HCT116 (cell line): ENCODE data around the gene GTPBP1. TPM values are rescaled to one million over a fixed set of nuclear protein-coding genes. Genes with fewer than 3 reads are reported as not detected.

ENCODE experiments used
- ATAC-seq: fragments of 200-7000 bp; cut with Tn5 transposase; 2 replicates; pipeline ENCODE4 v1.9.1; 2020; ENCODE audit warnings: mild to moderate bottlenecking, moderate library complexity
- BruUV-seq: library from RNA; stranded (reverse); fragments of 400-500 nt; replicated peaks from 2 replicates; lab custom pipeline; 2021; lab: Mats Ljungman, UMichigan
- CTCF ChIA-PET: fragments of 300-600 bp; sonication (Branson Sonifier 250); formaldehyde crosslinking; loops from one replicate; lab custom pipeline; 2021; ENCODE audit warnings: antibody characterized with exemption; lab: Charles Lee
- POLR2A ChIA-PET: fragments of 300-600, 350-600 bp; sonication (Branson Sonifier 250); formaldehyde crosslinking; loops from one replicate; lab custom pipeline; 2021; ENCODE audit warnings: antibody characterized with exemption; lab: Charles Lee
- RAD21 ChIA-PET, 2 experiments: fragments of 300-600 bp; sonication (Branson Sonifier 250); formaldehyde crosslinking; loops; one replicate each; lab custom pipeline; 2023; ENCODE audit warnings: low total read pairs in 2 of 2; ENCODE audit not compliant: uncharacterized antibody in 2 of 2, unreplicated experiment in 2 of 2, low non-redundant PET in 1 of 2; lab: Charles Lee
- DNase-seq: peaks from one replicate; pipeline ENCODE4 v3.0.0-alpha.2; 2010; ENCODE audit warnings: low read depth, low spot score
- H2AFZ ChIP-seq: fragments of 200-600 bp; shearing (Covaris generic), sonication (generic); 2 replicates; pipeline ENCODE4 v1.6.1; 2017; ENCODE audit warnings: low read depth, mixed run types, mixed read lengths, antibody characterized with exemption, low read length; ENCODE audit not compliant: poor library complexity, severe bottlenecking
- H3K27ac ChIP-seq: 2 replicates; pipeline ENCODE4 v1.5.1; 2012; ENCODE audit warnings: low read depth, low read length
- H3K27me3 ChIP-seq: fragments of 200-600 bp; sonication (generic); 2 replicates; pipeline ENCODE4 v1.6.1; 2016; ENCODE audit warnings: mixed run types, low read length, mixed read lengths; ENCODE audit not compliant: insufficient read depth
- H3K36me3 ChIP-seq, 2 experiments: fragments of 200-500 bp in 1 of 2; fragments of 200-600 bp in 1 of 2; sonication (Bioruptor generic) in 1 of 2; sonication (generic) in 1 of 2; 2 replicates each; pipeline versions ENCODE4 v1.5.1 to v1.6.1; 2014 to 2016; ENCODE audit warnings: low read length in 2 of 2, inconsistent platforms in 1 of 2, mixed read lengths in 1 of 2, mixed run types in 1 of 2; ENCODE audit not compliant: insufficient read depth in 2 of 2, control insufficient read depth in 1 of 2
- H3K4me1 ChIP-seq, 2 experiments: fragments of 200-600 bp in 1 of 2; sonication (generic) in 1 of 2; 2 replicates each; pipeline versions ENCODE4 v1.5.1 to v1.6.1; 2012 to 2017; ENCODE audit warnings: low read length in 2 of 2, inconsistent platforms in 1 of 2, mild to moderate bottlenecking in 1 of 2, mixed read lengths in 1 of 2, mixed run types in 1 of 2, moderate library complexity in 1 of 2; ENCODE audit not compliant: insufficient read depth in 2 of 2, control insufficient read depth in 1 of 2
- H3K4me2 ChIP-seq: fragments of 200-600 bp; sonication (generic); 2 replicates; pipeline ENCODE4 v1.6.1; 2017; ENCODE audit warnings: mixed run types, low read length, mixed read lengths
- H3K4me3 ChIP-seq, 2 experiments: fragments of 200-600 bp in 1 of 2; sonication (generic) in 1 of 2; replicated peaks in 1 of 2; 2 replicates each; pipeline ENCODE4 v1.5.1; 2011 to 2016; ENCODE audit warnings: low read length in 2 of 2, control low read depth in 1 of 2, low read depth in 1 of 2, mild to moderate bottlenecking in 1 of 2, mixed read lengths in 1 of 2, mixed run types in 1 of 2
- H3K79me2 ChIP-seq: fragments of 200-600 bp; sonication (generic); 2 replicates; pipeline ENCODE4 v1.6.1; 2017; ENCODE audit warnings: mild to moderate bottlenecking, mixed run types, low read length, moderate library complexity, mixed read lengths; ENCODE audit not compliant: insufficient read depth
- H3K9ac ChIP-seq: fragments of 200-600 bp; sonication (generic); 2 replicates; pipeline ENCODE4 v1.6.1; 2016; ENCODE audit warnings: low read length, mixed read lengths
- H3K9me2 ChIP-seq: fragments of 200-600 bp; sonication (generic), shearing (Covaris generic); 2 replicates; pipeline ENCODE4 v1.6.1; 2017; ENCODE audit warnings: mixed run types, mild to moderate bottlenecking, moderate library complexity; ENCODE audit not compliant: insufficient read depth
- H3K9me3 ChIP-seq, 2 experiments: fragments of 200-500 bp in 1 of 2; fragments of 200-600 bp in 1 of 2; sonication (Bioruptor generic) in 1 of 2; sonication (generic) in 1 of 2; 2 replicates each; pipeline ENCODE4 v1.6.1; 2014 to 2017; ENCODE audit warnings: low read length in 2 of 2, mixed read lengths in 2 of 2, inconsistent platforms in 1 of 2, low read depth in 1 of 2, mild to moderate bottlenecking in 1 of 2, mixed run types in 1 of 2, moderate library complexity in 1 of 2; ENCODE audit not compliant: control insufficient read depth in 1 of 2, insufficient read depth in 1 of 2
- H4K20me1 ChIP-seq: fragments of 200-600 bp; sonication (generic), shearing (Covaris generic); 2 replicates; pipeline ENCODE4 v1.6.1; 2017; ENCODE audit warnings: mixed run types, mild to moderate bottlenecking, moderate library complexity; ENCODE audit not compliant: insufficient read depth
- ATF3 ChIP-seq: IDR thresholded peaks from 2 replicates; pipeline ENCODE4 v1.6.1; 2012
- EZH2phosphoT487 ChIP-seq: fragments of 200-600 bp; IDR thresholded peaks from 2 replicates; pipeline ENCODE4 v1.6.1; 2018; ENCODE audit warnings: antibody characterized with exemption, borderline replicate concordance
- FOSL1 ChIP-seq: IDR thresholded peaks from 2 replicates; pipeline ENCODE4 v1.6.1; 2012; ENCODE audit warnings: low read depth
- JUND ChIP-seq: IDR thresholded peaks from 2 replicates; pipeline ENCODE4 v1.6.1; 2012
- MAX ChIP-seq: IDR thresholded peaks from 2 replicates; pipeline ENCODE4 v1.6.1; 2012
- POLR2A ChIP-seq: IDR thresholded peaks from 2 replicates; pipeline ENCODE4 v1.7.0; 2011; ENCODE audit warnings: borderline replicate concordance; ENCODE audit not compliant: insufficient read depth, insufficient read length; ENCODE audit errors: extremely low read depth
- POLR2AphosphoS5 ChIP-seq: IDR thresholded peaks from 2 replicates; pipeline ENCODE4 v1.6.1; 2011; ENCODE audit warnings: mild to moderate bottlenecking, low read depth, low read length, moderate library complexity
- SRF ChIP-seq: IDR thresholded peaks from 2 replicates; pipeline ENCODE4 v1.6.1; 2012; ENCODE audit warnings: low read depth
- TCF7L2 ChIP-seq: IDR thresholded peaks from 2 replicates; pipeline ENCODE4 v1.7.0; 2011; ENCODE audit warnings: borderline replicate concordance, inconsistent platforms; ENCODE audit not compliant: insufficient read depth, insufficient read length; ENCODE audit errors: extremely low read depth
- YY1 ChIP-seq: IDR thresholded peaks from 2 replicates; pipeline ENCODE4 v1.6.1; 2011; ENCODE audit warnings: low read length, low read depth, moderate library complexity, mild to moderate bottlenecking; ENCODE audit not compliant: insufficient replicate concordance; ENCODE audit errors: extremely low read depth
- ZFX ChIP-seq: fragments of 450-650 bp; IDR thresholded peaks from 2 replicates; pipeline ENCODE4 v1.6.1; 2017
- ZNF274 ChIP-seq: fragments of 200-500 bp; sonication (Bioruptor generic); IDR thresholded peaks from 2 replicates; pipeline ENCODE4 v1.6.1; 2014; ENCODE audit warnings: mild to moderate bottlenecking, low read depth, low read length, inconsistent platforms
- intact Hi-C: fragments of 100-400 bp; cut with micrococcal nuclease; formaldehyde crosslinking; loops from 2 replicates; pipeline ENCODE4 v1.10.0; 2022
- total RNA-seq: library from RNA; stranded (reverse); gene quantifications from one replicate; pipeline ENCODE4 v1.2.1, GENCODE V29; 2021; ENCODE audit not compliant: unreplicated experiment

The GTPBP1 gene
- total RNA-seq, 1 experiment from 2014 or later: 48.2 TPM

DNA sequence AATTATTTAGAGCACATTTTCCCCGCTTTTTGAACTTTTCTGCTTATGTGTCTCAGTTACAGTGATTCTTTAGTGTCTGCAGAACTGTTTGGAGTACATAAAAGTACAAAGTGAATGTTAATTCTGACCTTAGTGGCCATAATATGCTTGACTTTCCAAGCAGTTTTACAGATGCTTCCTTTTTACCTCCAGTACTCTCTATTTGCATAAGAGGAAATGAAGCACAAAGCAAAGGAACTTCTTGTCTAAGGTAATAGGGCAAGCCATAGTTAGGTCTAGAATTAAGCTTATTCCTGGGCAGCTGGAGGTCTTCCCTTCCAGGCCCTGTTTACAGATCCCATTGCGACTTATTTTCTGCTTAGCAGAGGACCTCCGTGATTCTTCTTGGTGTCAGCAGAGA is 3.6 kb downstream of the GTPBP1 start:
- no peaks in the 10 kb centered on the region for H3K27me3 ChIP-seq
- ChIA-PET POLR2A (no interaction called here), CTCF (no interaction called here), RAD21 (no interaction called here)
- no peaks in the 10 kb centered on the region for H4K20me1 ChIP-seq
- H3K4me2 ChIP-seq: no peak overlapping the region
- peaks cover 0 to 10% of the 10 kb centered on the region in 2 experiments; a peak in 2 of 4 replicates for H3K36me3 ChIP-seq
- no peak overlapping the region for H3K4me3 ChIP-seq
- no peak overlapping the region for H2AFZ ChIP-seq
- ATAC-seq (no peak), DNase-seq (no peak)
- H3K4me1 ChIP-seq: peaks cover 15 to 27% of the 10 kb centered on the region in 2 experiments
- no peak overlapping the region for H3K9ac ChIP-seq
- TF ChIP-seq POLR2A (no peak), TCF7L2 (no peak), ZNF274 (no peak), YY1 (no peak), MAX (no peak)
- H3K27ac ChIP-seq: no peak overlapping the region
- intact Hi-C loops: no loop called here
- peaks cover 82% of the 10 kb centered on the region for H3K79me2 ChIP-seq
- no peaks in the 10 kb centered on the region for H3K9me2 ChIP-seq
- no TSS peak for BruUV-seq
- H3K9me3 ChIP-seq: no peaks in the 10 kb centered on the region

DNA sequence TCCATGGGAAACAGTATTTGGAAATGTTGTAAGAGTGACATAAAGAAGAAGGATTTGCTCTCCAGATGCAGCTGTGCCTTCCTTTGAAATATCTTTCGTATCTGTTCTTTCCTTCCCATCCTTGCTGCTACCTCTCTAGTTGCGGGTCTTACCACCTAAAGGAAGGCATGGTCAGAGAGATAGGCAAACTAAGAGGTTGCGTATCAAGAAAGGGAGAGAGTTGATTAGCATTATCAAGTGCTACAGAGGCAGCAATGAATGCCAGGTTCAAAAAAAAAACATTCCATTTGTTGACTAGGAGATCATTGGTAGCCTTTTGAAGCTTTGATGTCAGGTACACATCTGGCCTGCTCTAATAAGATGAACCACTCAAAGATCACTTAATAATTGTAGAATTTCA is 4.6 kb downstream of the GTPBP1 start:
- no peaks in the 10 kb centered on the region for H4K20me1 ChIP-seq
- TF ChIP-seq SRF (no peak), JUND (no peak), FOSL1 (no peak), ATF3 (no peak), POLR2AphosphoS5 (no peak), EZH2phosphoT487 (no peak), ZFX (no peak)
- ChIA-PET CTCF (no interaction called here), RAD21 (no interaction called here), POLR2A (no interaction called here)
- peaks cover 0 to 10% of the 10 kb centered on the region in 2 experiments; a peak in 2 of 4 replicates for H3K36me3 ChIP-seq
- ATAC-seq: no peak
- H3K27ac ChIP-seq: no peak overlapping the region
- no peaks in the 10 kb centered on the region for H3K9me2 ChIP-seq
- H3K9me3 ChIP-seq: no peaks in the 10 kb centered on the region
- H3K4me1 ChIP-seq: peaks cover 9 to 18% of the 10 kb centered on the region in 2 experiments
- no peak overlapping the region for H2AFZ ChIP-seq
- DNase-seq: no peak
- no peak overlapping the region for H3K4me3 ChIP-seq
- H3K27me3 ChIP-seq: no peaks in the 10 kb centered on the region
- intact Hi-C loops: no loop called here
- no peak overlapping the region for H3K4me2 ChIP-seq
- H3K9ac ChIP-seq: no peak overlapping the region
- peaks cover 92% of the 10 kb centered on the region for H3K79me2 ChIP-seq
- BruUV-seq: no TSS peak
